GM19372 (cell line): ENCODE measurements around the gene GRN.
"Not testable (repeated sequence)": the region's sequence is repeated elsewhere in the genome, so short reads cannot be mapped to it uniquely, and the experiment has no call there.

Experiments
- ATAC-seq: cut with Tn5 transposase; IDR thresholded peaks from one replicate; pipeline ENCODE4 v1.9.1; 2021; ENCODE audit warnings: mild to moderate bottlenecking, low read depth, moderate library complexity; ENCODE audit not compliant: unreplicated experiment

The GRN gene

GRCh38 chr17:44321246-44322120, 23.6 kb upstream of the GRN start:
- ATAC-seq: no peak

GRCh38 chr17:44322236-44322895, 22.7 kb upstream of the GRN start:
- no peak for ATAC-seq

DNA sequence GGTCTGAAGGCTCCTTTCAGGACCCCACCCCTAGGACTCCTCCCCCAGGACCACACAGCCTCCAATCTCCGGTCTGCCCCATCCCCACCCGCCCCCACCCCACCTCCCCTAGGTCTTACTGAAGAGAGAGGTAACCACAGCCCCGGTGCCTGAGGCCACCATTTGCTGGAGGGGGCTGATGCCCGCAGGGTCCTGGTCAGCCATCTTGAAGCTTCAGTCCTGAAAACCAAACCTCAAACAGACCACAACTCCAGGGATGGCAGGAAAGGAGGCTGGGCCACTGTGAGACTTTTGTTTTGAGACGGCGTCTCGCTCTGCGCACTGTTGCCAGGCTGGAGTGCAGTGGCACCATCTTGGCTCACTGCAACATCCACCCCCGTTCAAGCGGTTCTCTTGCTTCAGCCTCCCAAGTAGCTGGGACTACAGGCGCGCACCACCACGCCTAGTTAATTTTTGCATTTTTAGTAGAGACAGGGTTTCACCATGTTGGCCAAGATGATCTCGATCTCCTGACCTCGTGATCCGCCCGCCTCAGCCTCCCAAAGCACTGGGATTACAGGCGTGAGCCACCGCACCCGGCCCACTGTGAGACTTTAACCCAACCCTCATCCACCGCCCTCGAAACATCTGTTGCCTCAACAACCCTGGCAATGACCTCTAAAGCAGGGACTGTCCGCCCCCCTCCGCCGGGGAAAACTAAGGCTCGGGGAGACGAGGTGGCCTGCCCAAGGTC, 21.6 kb upstream of the GRN start:
- ATAC-seq: no peak

- no peak for ATAC-seq
These were observed 21.0 kb upstream of the GRN start for GRCh38 chr17:44324092-44324570.

- peak; percentile 73 for ATAC-seq
These were observed 20.4 kb upstream of the GRN start, which contains the start of gene SLC25A39 for GRCh38 chr17:44324571-44325275. TSS of gene SLC25A39 (minus strand) at chr17:44324823. CDS start at chr17:44323562, 1,261 bp downstream.

- no peak for ATAC-seq
These were observed 18.1 kb upstream of the GRN start for GRCh38 chr17:44326861-44327444.

- no peak for ATAC-seq
These were observed 17.2 kb upstream of the GRN start for GRCh38 chr17:44327715-44328449.

- not testable (repeated sequence) for ATAC-seq
These were observed 15.6 kb upstream of the GRN start for GRCh38 chr17:44329516-44329915.

DNA sequence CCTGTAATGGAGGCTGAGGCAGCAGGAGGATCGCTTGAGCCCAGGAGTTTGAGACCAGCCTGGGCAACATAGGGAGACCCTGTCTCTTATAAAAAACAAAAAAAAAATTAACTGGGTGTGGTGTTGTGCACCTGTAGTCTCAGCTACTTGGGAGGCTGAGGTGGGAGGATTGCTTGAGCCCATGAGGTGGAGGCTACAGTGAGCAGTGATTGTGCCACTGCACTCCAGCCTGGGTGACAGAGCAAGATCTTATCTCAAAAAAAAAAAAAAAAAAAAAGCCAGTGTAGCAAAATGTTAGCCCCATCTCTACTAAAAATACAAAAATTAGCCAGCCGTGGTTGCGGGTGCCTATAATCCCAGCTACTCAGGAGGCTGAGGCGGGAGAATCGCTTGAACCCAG, 14.8 kb upstream of the GRN start:
- not testable (repeated sequence) for ATAC-seq

DNA sequence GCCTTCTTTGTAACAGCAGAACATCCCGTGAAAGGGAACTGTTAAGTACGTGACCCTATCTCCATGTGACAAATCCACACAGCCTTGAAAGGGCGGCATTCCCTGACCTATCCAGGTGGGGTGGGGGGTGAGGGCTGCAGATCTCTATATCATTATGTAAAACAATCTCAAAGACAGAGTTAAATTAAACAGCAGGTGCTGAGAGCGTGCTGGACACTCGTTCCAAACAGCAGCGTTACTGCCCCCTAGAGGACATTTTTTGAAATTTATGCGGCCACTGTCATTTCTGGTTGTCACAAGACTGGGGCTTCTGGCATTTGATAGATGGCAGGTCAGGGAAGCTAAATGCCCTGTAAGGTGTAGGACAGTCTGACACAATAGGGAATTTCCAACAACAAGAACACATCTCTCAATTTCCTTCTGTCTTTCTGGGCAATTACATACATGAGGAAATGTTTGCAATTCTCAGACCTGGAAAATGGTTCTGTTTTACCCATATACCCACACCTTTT, 13.8 kb upstream of the GRN start:
- ATAC-seq: no peak

GRCh38 chr17:44333371-44333770, 11.7 kb upstream of the GRN start:
- no peak for ATAC-seq

DNA sequence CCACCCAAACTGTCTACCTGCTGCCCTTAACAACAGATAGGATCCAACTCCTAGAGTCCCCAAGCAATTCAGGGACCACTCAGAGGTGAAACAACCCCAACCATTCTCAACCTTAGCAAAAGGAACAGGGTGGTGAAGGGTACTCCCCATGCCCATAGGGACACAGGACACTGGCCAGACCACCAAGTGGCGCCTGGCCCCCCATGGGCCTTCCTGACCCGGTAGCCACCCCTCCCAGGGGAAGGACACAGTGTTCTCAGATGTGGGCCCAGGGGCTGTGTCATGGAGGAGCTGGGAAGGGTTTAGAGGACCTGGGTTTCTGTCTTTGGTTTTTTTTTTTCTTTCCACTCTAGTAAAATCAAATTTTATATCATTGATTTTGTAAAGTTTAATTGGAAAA, 10.8 kb upstream of the GRN start:
- ATAC-seq: no peak

- ATAC-seq: no peak
These were observed 10.4 kb upstream of the GRN start for GRCh38 chr17:44334727-44335126.

- no peak for ATAC-seq
These were observed 9.5 kb upstream of the GRN start for GRCh38 chr17:44335564-44335963.

- no peak for ATAC-seq
These were observed 9.1 kb upstream of the GRN start for GRCh38 chr17:44335968-44336367.

GRCh38 chr17:44338702-44339101, 6.4 kb upstream of the GRN start:
- no peak for ATAC-seq

DNA sequence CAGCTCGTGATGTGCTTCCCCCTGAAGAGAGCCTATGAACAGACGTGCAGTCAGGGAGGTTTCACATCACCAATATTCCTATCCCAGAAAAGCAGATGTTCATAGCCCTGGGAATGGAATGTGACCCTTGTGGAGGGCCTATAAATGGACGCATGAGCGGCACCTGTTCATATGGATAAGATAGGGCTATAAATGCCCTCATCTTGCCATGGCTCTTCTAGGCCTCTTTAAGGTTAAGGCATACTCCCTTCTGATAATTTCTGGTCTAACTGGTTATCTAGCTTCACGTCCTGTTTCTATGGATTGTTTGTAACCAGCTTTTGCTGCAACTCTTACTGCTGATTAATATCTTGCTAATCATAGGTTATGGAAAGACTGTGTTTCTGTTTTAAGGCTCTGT, 4.5 kb upstream of the GRN start:
- ATAC-seq: not testable (repeated sequence)

- no peak for ATAC-seq
These were observed 1.4 kb upstream of the GRN start for GRCh38 chr17:44343510-44344209.
